A204.1 (cell line): Measurements from ENCODE around the gene TMEM81.

Source experiments
- FAIRE-seq: peaks from 2 replicates; lab custom pipeline; 2012; peaks lifted over from hg19 to GRCh38; lab: Jason Lieb, UNC

TMEM81 gene

GRCh38 chr1:205058853-205059252 lies 25.4 kb downstream of the TMEM81 start:
- no peak for FAIRE-seq

- no peak for FAIRE-seq
Observed at GRCh38 chr1:205057808-205058575, 26.3 kb downstream of the TMEM81 start.

- FAIRE-seq: no peak
Observed at GRCh38 chr1:205056956-205057568, 27.2 kb downstream of the TMEM81 start.

- FAIRE-seq: no peak
Observed at GRCh38 chr1:205056188-205056611, 28.1 kb downstream of the TMEM81 start.

- no peak for FAIRE-seq
Observed at GRCh38 chr1:205054013-205054412, 30.2 kb downstream of the TMEM81 start.

- no peak for FAIRE-seq
Observed at GRCh38 chr1:205053296-205053695, 31.0 kb downstream of the TMEM81 start.

GRCh38 chr1:205052690-205053089 lies 31.6 kb downstream of the TMEM81 start:
- FAIRE-seq: no peak

- no peak for FAIRE-seq
Observed at GRCh38 chr1:205049479-205049878, 34.8 kb downstream of the TMEM81 start.

- FAIRE-seq: no peak
Observed at GRCh38 chr1:205048382-205048781, 35.9 kb downstream of the TMEM81 start.

- FAIRE-seq: no peak
Observed at GRCh38 chr1:205047764-205048231, 36.5 kb downstream of the TMEM81 start.

- FAIRE-seq: no peak
Observed at GRCh38 chr1:205046870-205047269, 37.4 kb downstream of the TMEM81 start.

- no peak for FAIRE-seq
Observed at GRCh38 chr1:205045146-205045545, 39.1 kb downstream of the TMEM81 start.

- FAIRE-seq: no peak
Observed at GRCh38 chr1:205044741-205045140, 39.5 kb downstream of the TMEM81 start.

- no peak for FAIRE-seq
Observed at GRCh38 chr1:205043866-205044265, 40.4 kb downstream of the TMEM81 start.

GRCh38 chr1:205042911-205043806 lies 41.1 kb downstream of the TMEM81 start, which contains the start of gene CNTN2:
Gene CNTN2, plus strand, starts transcription at chr1:205043212. Its CDS starts 9,974 bp downstream, at chr1:205053186.
- no peak for FAIRE-seq

GRCh38 chr1:205041998-205042910 lies 42.0 kb downstream of the TMEM81 start:
- no peak for FAIRE-seq

- FAIRE-seq: no peak
Observed at GRCh38 chr1:205041001-205041715, 43.1 kb downstream of the TMEM81 start.

- no peak for FAIRE-seq
Observed at GRCh38 chr1:205038132-205038786, 46.0 kb downstream of the TMEM81 start.

- no peak for FAIRE-seq
Observed at GRCh38 chr1:205037539-205037938, 46.7 kb downstream of the TMEM81 start.
